HEK293 (cell line): ENCODE results near the gene RNF151.

Source experiments
- CTCF ChIA-PET: fragments of 350-600 bp; formaldehyde crosslinking; extraction: SDS; loops from one replicate; lab custom pipeline; 2021; ENCODE audit warnings: antibody characterized with exemption; lab: Yijun Ruan, JAX
- POLR2A ChIA-PET: fragments of 300-600 bp; formaldehyde crosslinking; extraction: SDS; loops from one replicate; lab custom pipeline; 2020; ENCODE audit warnings: antibody characterized with exemption, inconsistent platforms; lab: Yijun Ruan, JAX
- H3K27ac ChIP-seq: fragments of 200-500 bp; sonication (Bioruptor generic); 2 replicates; pipeline ENCODE4 v1.5.1; 2014; ENCODE audit warnings: low read depth, low read length, control low read depth, inconsistent platforms; ENCODE audit errors: extremely low read depth
- H3K36me3 ChIP-seq, 2 experiments: fragments of 200-500 bp in 1 of 2; sonication (Bioruptor generic) in 1 of 2; 1 replicate in 1 of 2; 2 replicates in 1 of 2; pipeline ENCODE4 v1.5.1; 2014 to 2017; ENCODE audit warnings: inconsistent platforms in 2 of 2, low read length in 2 of 2; ENCODE audit not compliant: control insufficient read depth in 2 of 2, insufficient read depth in 1 of 2
- H3K4me1 ChIP-seq: fragments of 200-500 bp; sonication (Bioruptor generic); 2 replicates; pipeline ENCODE4 v1.5.1; 2014; ENCODE audit warnings: mild to moderate bottlenecking, low read length, inconsistent platforms; ENCODE audit not compliant: control insufficient read depth, insufficient read depth
- H3K4me3 ChIP-seq: 2 replicates; pipeline ENCODE4 v1.5.1; 2011; ENCODE audit warnings: low read depth, mild to moderate bottlenecking, control low read depth, low read length, moderate library complexity
- H3K9me3 ChIP-seq: fragments of 200-500 bp; sonication (Bioruptor generic); 2 replicates; pipeline ENCODE4 v1.5.1; 2014; ENCODE audit warnings: low read depth, low read length, inconsistent platforms; ENCODE audit not compliant: control insufficient read depth, insufficient read depth
- EGR2 ChIP-seq: fragments of 450-650 bp; formaldehyde crosslinking; IDR thresholded peaks from 2 replicates; pipeline ENCODE4 v1.5.1; 2016; ENCODE audit warnings: low read depth, missing biosample characterization, missing genetic modification characterization
- IKZF3 ChIP-seq: fragments of 450-650 bp; IDR thresholded peaks from 2 replicates; pipeline ENCODE4 v1.5.0; 2018; ENCODE audit warnings: missing biosample characterization, mild to moderate bottlenecking, missing genetic modification characterization, moderate library complexity
- KLF7 ChIP-seq: fragments of 450-650 bp; formaldehyde crosslinking; IDR thresholded peaks from 2 replicates; pipeline ENCODE4 v1.5.1; 2016; ENCODE audit warnings: missing biosample characterization, missing genetic modification characterization, borderline replicate concordance
- MZF1 ChIP-seq: fragments of 450-650 bp; formaldehyde crosslinking; IDR thresholded peaks from 2 replicates; pipeline ENCODE4 v1.5.1; 2017; ENCODE audit warnings: missing biosample characterization, missing genetic modification characterization, borderline replicate concordance
- OSR2 ChIP-seq: fragments of 450-650 bp; formaldehyde crosslinking; IDR thresholded peaks from 2 replicates; pipeline ENCODE4 v1.5.1; 2016; ENCODE audit warnings: missing biosample characterization, missing genetic modification characterization
- YY1 ChIP-seq: fragments of 450-650 bp; formaldehyde crosslinking; IDR thresholded peaks from 2 replicates; pipeline ENCODE4 v1.5.1; 2018; ENCODE audit warnings: missing biosample characterization, missing genetic modification characterization
- ZBTB48 ChIP-seq: fragments of 450-650 bp; formaldehyde crosslinking; IDR thresholded peaks from 2 replicates; pipeline ENCODE4 v1.5.1; 2016; ENCODE audit warnings: missing biosample characterization, missing genetic modification characterization
- ZEB2 ChIP-seq: fragments of 450-650 bp; formaldehyde crosslinking; IDR thresholded peaks from 2 replicates; pipeline ENCODE4 v1.5.1; 2016; ENCODE audit warnings: missing biosample characterization, missing genetic modification characterization
- ZFHX2 ChIP-seq: fragments of 450-650 bp; formaldehyde crosslinking; conservative IDR thresholded peaks from 2 replicates; pipeline ENCODE4 v1.5.1; 2016; ENCODE audit warnings: missing biosample characterization, missing genetic modification characterization
- ZNF157 ChIP-seq: fragments of 450-650 bp; formaldehyde crosslinking; IDR thresholded peaks from 2 replicates; pipeline ENCODE4 v1.5.1; 2016; ENCODE audit warnings: missing biosample characterization, missing genetic modification characterization
- ZNF175 ChIP-seq: fragments of 450-650 bp; formaldehyde crosslinking; IDR thresholded peaks from 2 replicates; pipeline ENCODE4 v1.5.1; 2016; ENCODE audit warnings: missing biosample characterization, missing genetic modification characterization
- ZNF2 ChIP-seq: fragments of 450-650 bp; formaldehyde crosslinking; IDR thresholded peaks from 2 replicates; pipeline ENCODE4 v1.5.1; 2016; ENCODE audit warnings: missing biosample characterization, missing genetic modification characterization
- ZNF221 ChIP-seq: fragments of 450-650 bp; formaldehyde crosslinking; IDR thresholded peaks from 2 replicates; pipeline ENCODE4 v1.5.1; 2017; ENCODE audit warnings: missing biosample characterization, missing genetic modification characterization, borderline replicate concordance
- ZNF248 ChIP-seq: fragments of 450-650 bp; formaldehyde crosslinking; IDR thresholded peaks from 2 replicates; pipeline ENCODE4 v1.5.1; 2017; ENCODE audit warnings: missing biosample characterization, missing genetic modification characterization
- ZNF280C ChIP-seq: fragments of 450-650 bp; formaldehyde crosslinking; IDR thresholded peaks from 2 replicates; pipeline ENCODE4 v1.5.1; 2016; ENCODE audit warnings: missing biosample characterization, missing genetic modification characterization
- ZNF350 ChIP-seq: fragments of 450-650 bp; formaldehyde crosslinking; IDR thresholded peaks from 2 replicates; pipeline ENCODE4 v1.5.0; 2017; ENCODE audit warnings: missing biosample characterization, mild to moderate bottlenecking, missing genetic modification characterization
- ZNF354C ChIP-seq: fragments of 450-650 bp; formaldehyde crosslinking; IDR thresholded peaks from 2 replicates; pipeline ENCODE4 v1.5.1; 2016; ENCODE audit warnings: missing biosample characterization, missing genetic modification characterization, low read depth, borderline replicate concordance
- ZNF426 ChIP-seq: fragments of 450-650 bp; formaldehyde crosslinking; IDR thresholded peaks from 2 replicates; pipeline ENCODE4 v1.5.1; 2017; ENCODE audit warnings: missing biosample characterization, missing genetic modification characterization, mild to moderate bottlenecking, inconsistent platforms, moderate library complexity
- ZNF433 ChIP-seq: fragments of 450-650 bp; formaldehyde crosslinking; IDR thresholded peaks from 2 replicates; pipeline ENCODE4 v1.5.1; 2016; ENCODE audit warnings: missing biosample characterization, missing genetic modification characterization, low read depth
- ZNF473 ChIP-seq: fragments of 450-650 bp; formaldehyde crosslinking; IDR thresholded peaks from 2 replicates; pipeline ENCODE4 v1.5.1; 2017; ENCODE audit warnings: missing biosample characterization, missing genetic modification characterization
- ZNF514 ChIP-seq: fragments of 450-650 bp; formaldehyde crosslinking; IDR thresholded peaks from 2 replicates; pipeline ENCODE4 v1.5.1; 2016; ENCODE audit warnings: missing biosample characterization, missing genetic modification characterization
- ZNF560 ChIP-seq: fragments of 450-650 bp; formaldehyde crosslinking; IDR thresholded peaks from 2 replicates; pipeline ENCODE4 v1.5.1; 2017; ENCODE audit warnings: missing biosample characterization, missing genetic modification characterization, borderline replicate concordance
- ZNF600 ChIP-seq: fragments of 450-650 bp; formaldehyde crosslinking; IDR thresholded peaks from 2 replicates; pipeline ENCODE4 v1.5.1; 2016; ENCODE audit warnings: missing biosample characterization, missing genetic modification characterization
- ZNF621 ChIP-seq: fragments of 450-650 bp; formaldehyde crosslinking; IDR thresholded peaks from 2 replicates; pipeline ENCODE4 v1.5.1; 2017; ENCODE audit warnings: missing biosample characterization, missing genetic modification characterization
- ZNF626 ChIP-seq: fragments of 450-650 bp; sonication (Bioruptor Pico); formaldehyde crosslinking; IDR thresholded peaks from 2 replicates; pipeline ENCODE4 v1.5.1; 2018; ENCODE audit warnings: missing biosample characterization, missing genetic modification characterization, inconsistent platforms
- ZNF629 ChIP-seq: fragments of 450-650 bp; formaldehyde crosslinking; IDR thresholded peaks from 2 replicates; pipeline ENCODE4 v1.5.1; 2017; ENCODE audit warnings: missing biosample characterization, missing genetic modification characterization
- ZNF791 ChIP-seq: fragments of 450-650 bp; formaldehyde crosslinking; IDR thresholded peaks from 2 replicates; pipeline ENCODE4 v1.5.1; 2016; ENCODE audit warnings: missing biosample characterization, missing genetic modification characterization
- ZNF792 ChIP-seq: fragments of 450-650 bp; formaldehyde crosslinking; IDR thresholded peaks from 2 replicates; pipeline ENCODE4 v1.5.1; 2016; ENCODE audit warnings: missing biosample characterization, missing genetic modification characterization
- ZNF837 ChIP-seq: fragments of 450-650 bp; formaldehyde crosslinking; IDR thresholded peaks from 2 replicates; pipeline ENCODE4 v1.5.1; 2016; ENCODE audit warnings: missing biosample characterization, missing genetic modification characterization
- ZNF843 ChIP-seq: fragments of 450-650 bp; formaldehyde crosslinking; IDR thresholded peaks from 2 replicates; pipeline ENCODE4 v1.5.1; 2016; ENCODE audit warnings: missing biosample characterization, missing genetic modification characterization
- TF ChIP-seq, protein P1 (sequence below): fragments of 450-650 bp; IDR thresholded peaks from 2 replicates; pipeline ENCODE4 v1.5.1; 2018; ENCODE audit warnings: missing biosample characterization, mild to moderate bottlenecking, missing genetic modification characterization
- TF ChIP-seq, protein P2 (sequence below): fragments of 450-650 bp; formaldehyde crosslinking; IDR thresholded peaks from 2 replicates; pipeline ENCODE4 v1.5.1; 2016; ENCODE audit warnings: missing biosample characterization, missing genetic modification characterization

RNF151 gene

GRCh38 chr16:2009791-2010510 is 43.3 kb downstream of the RNF151 start, which contains the start of gene ZNF598:
Gene ZNF598 (minus strand): TSS chr16:2009821.
- H3K9me3 ChIP-seq: no peaks in the 10 kb centered on the region
- H3K4me1 ChIP-seq: peaks cover 24% of the 10 kb centered on the region
- H3K27ac ChIP-seq: peak within 1 kb of the TSS; percentile 97
- ChIA-PET CTCF (interaction anchor here (1.6 kb wide), 1 partner anchor 131 kb away, joined by 7 read pairs; no protein-coding TSS in a partner anchor), POLR2A (interaction anchor here (2.7 kb wide), 1 partner anchor 145 kb away, joined by 17 read pairs; the partner anchor contains the start of gene TRAF7)
- H3K36me3 ChIP-seq: peaks cover 0 to 23% of the 10 kb centered on the region in 2 experiments; a peak in 1 of 3 replicates
- H3K4me3 ChIP-seq: peak within 1 kb of the TSS; percentile 75
- TF ChIP-seq ZNF354C (tag by site-specific recombination): no peak
- no peak for TF ChIP-seq ZNF350 (tag by site-specific recombination)
- TF ChIP-seq ZNF280C (tag by site-specific recombination): no peak
- TF ChIP-seq ZNF157 (tag by site-specific recombination): no peak
- TF ChIP-seq ZFHX2: 0 out of 2 replicates have a peak, but pooled peaks have one; percentile 5
- TF ChIP-seq, protein P1, sequence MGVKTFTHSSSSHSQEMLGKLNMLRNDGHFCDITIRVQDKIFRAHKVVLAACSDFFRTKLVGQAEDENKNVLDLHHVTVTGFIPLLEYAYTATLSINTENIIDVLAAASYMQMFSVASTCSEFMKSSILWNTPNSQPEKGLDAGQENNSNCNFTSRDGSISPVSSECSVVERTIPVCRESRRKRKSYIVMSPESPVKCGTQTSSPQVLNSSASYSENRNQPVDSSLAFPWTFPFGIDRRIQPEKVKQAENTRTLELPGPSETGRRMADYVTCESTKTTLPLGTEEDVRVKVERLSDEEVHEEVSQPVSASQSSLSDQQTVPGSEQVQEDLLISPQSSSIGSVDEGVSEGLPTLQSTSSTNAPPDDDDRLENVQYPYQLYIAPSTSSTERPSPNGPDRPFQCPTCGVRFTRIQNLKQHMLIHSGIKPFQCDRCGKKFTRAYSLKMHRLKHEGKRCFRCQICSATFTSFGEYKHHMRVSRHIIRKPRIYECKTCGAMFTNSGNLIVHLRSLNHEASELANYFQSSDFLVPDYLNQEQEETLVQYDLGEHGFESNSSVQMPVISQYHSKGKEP (tag by site-specific recombination): peak; percentile 64; the same call in 1 of the 2 replicates
- TF ChIP-seq ZNF560: no peak
- TF ChIP-seq ZNF2 (tag by site-specific recombination): peak; percentile 72
- peak; percentile 14; the same call in 1 of the 2 replicates for TF ChIP-seq MZF1
- no peak for TF ChIP-seq ZNF221 (tag by site-specific recombination)
- TF ChIP-seq IKZF3: no peak
- TF ChIP-seq ZNF433 (tag by site-specific recombination): no peak
- peak; percentile 84 for TF ChIP-seq ZNF629 (tag by site-specific recombination)
- TF ChIP-seq ZNF514: no peak
- no peak for TF ChIP-seq ZNF791 (tag by site-specific recombination)
- 0 out of 2 replicates have a peak, but pooled peaks have one; percentile 40 for TF ChIP-seq KLF7 (tag by site-specific recombination)
- 0 out of 2 replicates have a peak, but pooled peaks have one; percentile 27 for TF ChIP-seq ZBTB48 (tag by site-specific recombination)
- TF ChIP-seq YY1 (tag by site-specific recombination): no peak; the same call in 1 of the 2 replicates
- no peak for TF ChIP-seq EGR2 (tag by site-specific recombination)
- peak; percentile 76 for TF ChIP-seq ZEB2
- no peak for TF ChIP-seq ZNF621 (tag by site-specific recombination)
- no peak for TF ChIP-seq ZNF248 (tag by site-specific recombination)
- no peak for TF ChIP-seq ZNF600 (tag by site-specific recombination)
- TF ChIP-seq ZNF426 (tag by site-specific recombination): no peak
- no peak for TF ChIP-seq OSR2 (tag by site-specific recombination)
- TF ChIP-seq ZNF626 (tag by site-specific recombination): no peak
- TF ChIP-seq ZNF792 (tag by site-specific recombination): no peak
- peak; percentile 77 for TF ChIP-seq ZNF843
- TF ChIP-seq ZNF473 (tag by site-specific recombination): no peak
- TF ChIP-seq ZNF175 (tag by site-specific recombination): no peak
- TF ChIP-seq ZNF837 (tag by site-specific recombination): no peak
- TF ChIP-seq, protein P2, sequence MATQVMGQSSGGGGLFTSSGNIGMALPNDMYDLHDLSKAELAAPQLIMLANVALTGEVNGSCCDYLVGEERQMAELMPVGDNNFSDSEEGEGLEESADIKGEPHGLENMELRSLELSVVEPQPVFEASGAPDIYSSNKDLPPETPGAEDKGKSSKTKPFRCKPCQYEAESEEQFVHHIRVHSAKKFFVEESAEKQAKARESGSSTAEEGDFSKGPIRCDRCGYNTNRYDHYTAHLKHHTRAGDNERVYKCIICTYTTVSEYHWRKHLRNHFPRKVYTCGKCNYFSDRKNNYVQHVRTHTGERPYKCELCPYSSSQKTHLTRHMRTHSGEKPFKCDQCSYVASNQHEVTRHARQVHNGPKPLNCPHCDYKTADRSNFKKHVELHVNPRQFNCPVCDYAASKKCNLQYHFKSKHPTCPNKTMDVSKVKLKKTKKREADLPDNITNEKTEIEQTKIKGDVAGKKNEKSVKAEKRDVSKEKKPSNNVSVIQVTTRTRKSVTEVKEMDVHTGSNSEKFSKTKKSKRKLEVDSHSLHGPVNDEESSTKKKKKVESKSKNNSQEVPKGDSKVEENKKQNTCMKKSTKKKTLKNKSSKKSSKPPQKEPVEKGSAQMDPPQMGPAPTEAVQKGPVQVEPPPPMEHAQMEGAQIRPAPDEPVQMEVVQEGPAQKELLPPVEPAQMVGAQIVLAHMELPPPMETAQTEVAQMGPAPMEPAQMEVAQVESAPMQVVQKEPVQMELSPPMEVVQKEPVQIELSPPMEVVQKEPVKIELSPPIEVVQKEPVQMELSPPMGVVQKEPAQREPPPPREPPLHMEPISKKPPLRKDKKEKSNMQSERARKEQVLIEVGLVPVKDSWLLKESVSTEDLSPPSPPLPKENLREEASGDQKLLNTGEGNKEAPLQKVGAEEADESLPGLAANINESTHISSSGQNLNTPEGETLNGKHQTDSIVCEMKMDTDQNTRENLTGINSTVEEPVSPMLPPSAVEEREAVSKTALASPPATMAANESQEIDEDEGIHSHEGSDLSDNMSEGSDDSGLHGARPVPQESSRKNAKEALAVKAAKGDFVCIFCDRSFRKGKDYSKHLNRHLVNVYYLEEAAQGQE: peak; percentile 49; the same call in 1 of the 2 replicates
